Astrocyte of the cerebellum (primary cell): Measurements from ENCODE around the gene CETN2.

Experiments
- DNase-seq: peaks from one replicate; pipeline ENCODE4 v3.0.0-alpha.2; 2011; ENCODE audit warnings: low read depth
- H3K4me3 ChIP-seq: 2 replicates; pipeline ENCODE4 v1.5.1; 2011; ENCODE audit warnings: mild to moderate bottlenecking, low read depth, low read length, moderate library complexity
- in situ Hi-C: cut with HindIII; loops from 2 replicates; pipeline ENCODE4 v1.10.0; 2017; ENCODE audit warnings: low sequenced_read_pairs
- TF ChIP-seq, protein P1 (sequence below): IDR thresholded peaks from 2 replicates; pipeline ENCODE4 v1.5.1; 2012; ENCODE audit warnings: low read length, low read depth, moderate library complexity, mild to moderate bottlenecking; ENCODE audit errors: missing control alignments

The CETN2 gene

DNA sequence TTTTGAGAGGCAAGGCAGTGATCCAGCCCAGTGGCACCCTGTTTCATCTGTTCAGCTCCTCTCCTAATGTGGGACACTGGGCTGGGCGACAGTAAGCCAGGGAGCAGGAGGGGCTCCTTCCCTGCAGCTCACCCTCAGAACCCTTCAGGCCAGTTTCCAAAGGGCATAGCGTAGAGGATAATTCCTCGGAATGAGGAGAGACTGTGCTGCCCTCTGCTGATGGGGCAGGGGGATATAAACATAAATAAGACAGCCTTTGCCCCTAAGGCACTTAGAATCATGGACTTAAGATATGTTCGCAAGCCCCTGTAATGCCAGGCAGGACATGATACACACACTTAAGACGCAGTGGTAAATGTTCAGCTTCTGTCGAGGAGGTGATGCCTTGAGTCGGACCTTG is 39.4 kb upstream of the CETN2 start:
- TF ChIP-seq, protein P1, sequence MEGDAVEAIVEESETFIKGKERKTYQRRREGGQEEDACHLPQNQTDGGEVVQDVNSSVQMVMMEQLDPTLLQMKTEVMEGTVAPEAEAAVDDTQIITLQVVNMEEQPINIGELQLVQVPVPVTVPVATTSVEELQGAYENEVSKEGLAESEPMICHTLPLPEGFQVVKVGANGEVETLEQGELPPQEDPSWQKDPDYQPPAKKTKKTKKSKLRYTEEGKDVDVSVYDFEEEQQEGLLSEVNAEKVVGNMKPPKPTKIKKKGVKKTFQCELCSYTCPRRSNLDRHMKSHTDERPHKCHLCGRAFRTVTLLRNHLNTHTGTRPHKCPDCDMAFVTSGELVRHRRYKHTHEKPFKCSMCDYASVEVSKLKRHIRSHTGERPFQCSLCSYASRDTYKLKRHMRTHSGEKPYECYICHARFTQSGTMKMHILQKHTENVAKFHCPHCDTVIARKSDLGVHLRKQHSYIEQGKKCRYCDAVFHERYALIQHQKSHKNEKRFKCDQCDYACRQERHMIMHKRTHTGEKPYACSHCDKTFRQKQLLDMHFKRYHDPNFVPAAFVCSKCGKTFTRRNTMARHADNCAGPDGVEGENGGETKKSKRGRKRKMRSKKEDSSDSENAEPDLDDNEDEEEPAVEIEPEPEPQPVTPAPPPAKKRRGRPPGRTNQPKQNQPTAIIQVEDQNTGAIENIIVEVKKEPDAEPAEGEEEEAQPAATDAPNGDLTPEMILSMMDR = no peak
- in situ Hi-C loops = no loop called here
- no peak for DNase-seq
- H3K4me3 ChIP-seq = no peak overlapping the region

DNA sequence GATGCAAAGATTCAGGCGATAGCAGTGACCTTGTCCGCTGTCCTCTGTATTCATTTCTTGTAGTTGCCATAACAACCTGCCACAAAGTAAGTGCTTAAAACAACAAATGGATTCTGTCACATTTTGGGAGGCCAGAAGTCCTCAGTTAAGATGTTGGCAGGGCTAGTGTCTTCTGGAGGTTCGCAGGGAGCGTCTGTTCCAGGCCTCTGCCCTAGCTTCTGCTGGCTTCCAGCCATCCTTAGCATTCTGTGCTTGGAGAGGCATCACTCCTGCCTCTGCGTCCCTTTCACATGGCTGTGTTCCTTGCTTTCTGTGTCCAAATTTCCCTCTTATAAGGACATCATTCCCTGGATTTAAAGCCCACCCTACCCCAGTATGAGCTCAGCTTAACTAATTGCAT is 35.8 kb upstream of the CETN2 start:
- H3K4me3 ChIP-seq = no peak overlapping the region
- in situ Hi-C loops = no loop called here
- DNase-seq = no peak
- TF ChIP-seq, protein P1 = no peak

DNA sequence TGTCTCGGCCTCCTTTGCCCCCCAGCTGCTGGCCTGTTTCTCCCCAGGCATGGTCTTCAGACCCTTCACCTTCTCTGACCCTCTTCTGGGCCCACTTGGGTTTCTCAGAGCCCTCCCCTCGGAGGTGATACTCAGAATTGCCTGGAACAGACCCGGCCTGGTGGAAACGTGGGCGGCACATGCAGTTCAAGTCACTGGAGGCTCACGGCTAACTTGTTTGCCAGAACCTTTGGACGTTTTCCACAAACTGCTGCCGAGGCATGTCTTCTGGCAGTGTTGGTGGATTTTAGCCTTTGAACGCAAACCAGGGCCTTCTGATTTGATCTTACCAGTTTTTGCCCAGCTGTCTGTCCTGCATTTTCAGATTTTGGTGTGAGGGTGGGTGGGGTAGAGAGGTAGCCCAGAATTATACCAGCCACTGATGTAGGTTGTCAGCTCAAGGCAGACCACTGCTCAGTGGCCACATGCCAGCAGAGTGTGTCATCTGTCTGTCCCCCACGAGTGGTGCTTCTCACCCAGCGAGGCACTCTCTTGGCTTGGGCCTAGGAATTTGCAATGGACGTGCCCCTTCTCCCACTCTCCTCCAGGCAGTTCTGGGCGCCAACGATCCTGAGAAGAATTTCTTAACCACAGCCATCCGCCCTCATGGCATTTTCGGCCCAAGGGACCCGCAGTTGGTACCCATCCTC is 34.8 kb upstream of the CETN2 start:
- TF ChIP-seq, protein P1 = no peak
- no peak for DNase-seq
- in situ Hi-C loops = no loop called here
- H3K4me3 ChIP-seq = no peak overlapping the region

GRCh38 chrX:152861826-152862225 is 31.3 kb upstream of the CETN2 start:
- TF ChIP-seq, protein P1 = no peak
- in situ Hi-C loops = no loop called here
- no peak overlapping the region for H3K4me3 ChIP-seq
- DNase-seq = no peak

DNA sequence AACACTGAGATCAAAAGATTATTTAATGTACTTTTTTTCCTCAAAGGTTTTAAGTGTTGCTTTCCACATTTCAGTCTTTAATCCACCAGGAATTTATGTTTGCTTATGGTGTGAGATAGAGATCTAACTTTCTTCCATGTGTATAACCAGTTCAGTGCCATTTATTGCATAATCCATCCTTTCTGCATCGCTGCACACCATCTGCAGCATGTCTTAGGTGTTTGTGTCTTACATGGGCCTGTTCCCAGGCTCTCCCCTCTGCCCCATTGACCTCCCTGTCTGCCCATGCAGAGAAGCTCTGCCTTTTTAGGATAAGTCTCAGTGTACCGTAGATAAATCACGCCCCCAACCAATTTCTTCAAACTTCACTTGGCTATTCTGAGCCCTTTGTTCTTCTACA is 30.6 kb upstream of the CETN2 start:
- in situ Hi-C loops = no loop called here
- TF ChIP-seq, protein P1 = no peak
- no peak for DNase-seq
- H3K4me3 ChIP-seq = no peak overlapping the region

GRCh38 chrX:152853986-152854385 is 23.4 kb upstream of the CETN2 start:
- TF ChIP-seq, protein P1 = no peak
- no peak for DNase-seq
- H3K4me3 ChIP-seq = no peak overlapping the region
- in situ Hi-C loops = no loop called here
